GM18526 (cell line): ENCODE measurements around the gene UGGT1.

Experiments
- POLR2A ChIP-seq: IDR thresholded peaks from 3 replicates; pipeline ENCODE4 v1.6.1; 2011; ENCODE audit not compliant: insufficient read length; ENCODE audit errors: extremely low read depth

UGGT1 gene

DNA sequence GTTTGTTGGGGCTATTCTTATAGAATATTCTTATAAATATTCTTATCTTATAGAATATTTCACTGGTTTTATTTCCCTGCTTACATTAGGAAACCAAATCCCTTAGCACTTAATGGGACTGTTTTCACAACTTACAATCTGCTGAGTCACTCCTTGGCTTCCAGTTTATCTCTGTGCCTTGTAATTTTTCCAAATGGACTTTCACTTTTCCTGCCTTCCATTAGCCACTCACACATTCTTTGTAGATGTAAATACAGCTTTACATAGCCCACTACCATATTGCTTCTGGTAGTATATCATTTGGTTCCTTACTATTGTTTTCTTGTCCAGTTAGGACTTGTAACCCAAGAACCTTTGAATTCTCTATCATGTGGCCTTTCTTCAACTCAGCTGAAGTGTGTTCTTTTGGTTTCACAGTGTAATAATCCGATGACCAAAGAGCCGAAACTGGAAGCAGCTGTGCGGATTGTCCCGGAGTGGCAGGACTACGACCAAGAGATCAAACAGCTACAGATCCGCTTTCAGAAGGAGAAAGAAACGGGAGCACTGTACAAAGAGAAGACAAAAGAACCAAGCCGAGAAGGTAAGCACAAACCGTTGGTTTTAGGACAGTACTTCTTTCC is 96.1 kb downstream of the UGGT1 start:
- TF ChIP-seq POLR2A = no peak

DNA sequence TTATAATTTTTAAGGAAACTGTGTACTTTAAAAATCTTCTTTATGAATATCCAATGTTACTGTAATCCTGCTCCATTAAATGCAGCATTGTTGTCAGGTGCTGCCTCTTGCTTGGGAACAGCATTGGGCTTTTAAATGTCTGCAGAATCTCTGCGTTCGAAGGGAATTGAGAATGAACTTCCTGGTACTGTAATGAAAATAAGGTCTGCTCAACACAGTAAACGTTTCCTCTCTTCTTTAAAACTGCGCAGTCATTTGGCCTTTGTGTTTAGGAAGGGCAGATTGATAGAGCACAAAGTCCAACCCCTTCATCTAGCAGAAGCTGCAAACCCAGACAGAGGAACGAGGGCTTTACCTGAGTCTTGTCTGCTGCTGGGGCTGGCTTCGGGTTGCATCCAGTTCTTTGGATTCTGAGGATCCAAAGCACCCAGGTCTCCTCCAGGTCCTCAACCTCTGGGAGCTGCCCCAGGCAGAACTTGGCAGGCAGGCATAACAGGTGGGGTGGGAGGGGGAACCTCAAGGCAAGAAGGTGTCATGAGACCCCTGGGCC is 104.5 kb downstream of the UGGT1 start:
- no peak for TF ChIP-seq POLR2A

GRCh38 chr2:128196026-128196425 is 105.0 kb downstream of the UGGT1 start:
- no peak for TF ChIP-seq POLR2A

- TF ChIP-seq POLR2A = no peak
These were observed 105.5 kb downstream of the UGGT1 start for GRCh38 chr2:128196471-128196931.

DNA sequence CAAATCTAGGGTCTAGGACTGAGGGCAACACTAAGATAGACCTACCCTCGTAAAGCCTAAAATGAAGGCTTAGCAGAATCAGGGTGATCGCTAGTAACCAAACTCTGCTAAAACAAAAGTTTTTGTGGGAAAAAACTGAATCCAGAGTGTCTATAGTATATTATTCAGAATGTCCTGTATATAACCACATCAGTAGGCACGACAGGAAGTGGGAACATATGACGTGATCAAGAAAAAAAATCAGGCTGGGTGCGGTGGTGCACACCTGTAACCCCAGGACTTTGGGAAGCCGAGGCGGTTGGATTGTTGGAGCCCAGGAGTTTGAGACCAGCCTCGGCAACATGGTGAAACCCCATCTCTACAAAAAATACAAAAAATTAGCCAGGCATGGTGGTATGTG is 106.1 kb downstream of the UGGT1 start:
- TF ChIP-seq POLR2A = no peak

- TF ChIP-seq POLR2A = no peak
These were observed 107.7 kb downstream of the UGGT1 start for GRCh38 chr2:128198656-128199055.

GRCh38 chr2:128199141-128199540 is 108.1 kb downstream of the UGGT1 start:
- TF ChIP-seq POLR2A = no peak

DNA sequence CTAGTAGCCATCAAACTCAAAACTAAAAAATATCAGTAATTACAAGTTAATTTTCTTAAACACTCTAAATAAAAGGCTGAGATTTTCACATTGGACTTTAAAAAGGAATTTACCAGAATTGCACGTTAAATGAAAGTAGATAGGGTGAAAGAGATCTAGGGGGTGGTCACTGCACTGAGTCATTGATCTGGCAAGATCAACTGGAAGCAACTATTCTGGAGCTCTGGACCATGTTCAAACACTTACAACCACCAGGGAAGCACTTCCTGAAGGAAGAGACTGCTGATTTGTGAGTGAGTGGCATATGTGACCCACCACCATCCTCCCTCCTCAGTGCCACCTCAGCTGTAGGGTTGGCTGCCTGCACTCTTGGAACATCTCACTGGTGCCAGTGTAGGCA is 111.8 kb downstream of the UGGT1 start:
- TF ChIP-seq POLR2A = no peak

DNA sequence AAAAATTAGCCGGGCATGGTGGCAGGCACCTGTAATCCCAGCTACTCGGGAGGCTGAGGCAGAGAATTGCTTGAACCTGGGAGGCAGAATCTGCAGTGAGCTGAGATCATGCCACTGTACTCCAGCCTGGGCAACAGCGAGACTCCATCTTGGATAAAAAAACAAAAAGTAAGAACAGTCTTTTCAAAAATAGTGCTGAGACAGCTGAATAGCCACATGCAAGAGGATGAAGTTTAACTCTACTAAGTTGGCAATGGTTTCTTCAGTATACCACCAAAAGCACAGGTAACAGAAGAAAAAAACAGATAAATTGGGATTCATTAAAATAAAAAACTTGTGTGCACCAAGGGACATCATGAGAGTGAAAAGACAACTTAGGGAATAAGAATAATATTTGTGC is 115.2 kb downstream of the UGGT1 start:
- no peak for TF ChIP-seq POLR2A

DNA sequence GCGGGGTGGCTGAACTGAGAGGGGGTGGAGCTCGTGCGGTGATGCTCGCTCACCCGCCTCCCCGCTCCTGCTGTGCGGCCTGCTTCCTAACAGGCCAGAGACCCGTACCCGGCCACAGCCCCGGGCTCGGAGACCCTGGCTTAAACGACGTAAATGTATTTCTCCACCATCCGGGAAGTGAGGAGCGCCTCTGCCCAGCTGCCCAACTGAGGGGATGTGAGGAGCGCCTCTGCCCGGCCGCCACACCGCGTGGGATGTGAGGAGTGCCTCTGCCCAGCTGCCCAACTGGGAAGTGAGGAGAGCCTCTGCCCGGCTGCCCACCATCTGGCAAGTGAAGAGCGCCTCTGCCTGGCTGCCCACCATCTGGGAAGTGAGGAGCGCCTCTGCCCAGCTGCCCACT is 117.0 kb downstream of the UGGT1 start:
- no peak for TF ChIP-seq POLR2A

GRCh38 chr2:128214251-128214650 is 123.3 kb downstream of the UGGT1 start:
- TF ChIP-seq POLR2A = no peak

GRCh38 chr2:128214866-128215460 is 124.0 kb downstream of the UGGT1 start:
- TF ChIP-seq POLR2A = no peak

DNA sequence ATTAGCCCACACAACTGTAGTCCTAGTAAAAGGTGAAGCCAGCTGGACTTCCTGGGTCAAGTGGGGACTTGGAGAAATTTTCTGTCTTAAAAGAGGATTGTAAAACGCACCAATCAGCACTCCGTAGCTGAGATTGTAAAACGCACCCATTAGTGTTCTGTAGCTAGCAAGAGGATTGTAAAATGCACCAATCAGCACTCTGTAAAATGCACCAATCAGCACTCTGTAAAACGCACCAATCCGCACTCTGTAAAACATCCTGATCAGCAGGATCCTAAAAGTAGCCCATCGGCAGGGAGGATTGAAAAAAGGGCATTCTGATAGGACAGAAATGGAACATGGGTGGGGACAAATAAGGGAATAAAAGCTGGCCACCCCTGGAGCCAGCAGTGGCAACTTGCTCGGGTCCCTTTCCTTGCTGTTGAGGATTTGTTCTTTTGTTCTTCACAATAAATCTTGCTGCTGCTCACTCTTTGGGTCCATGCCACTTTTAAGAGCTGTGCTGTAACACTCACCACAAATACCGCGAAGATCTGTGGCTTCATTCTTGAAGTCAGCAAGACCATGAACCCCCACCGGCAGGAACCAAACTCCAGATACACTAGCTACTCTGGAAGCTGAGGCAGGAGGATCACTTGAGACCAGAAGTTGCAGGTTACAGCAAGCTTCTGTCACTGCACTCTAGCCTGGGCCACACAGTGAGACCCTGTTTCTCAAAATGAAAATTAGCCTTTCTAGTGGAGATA is 125.1 kb downstream of the UGGT1 start:
- no peak for TF ChIP-seq POLR2A

GRCh38 chr2:128217671-128218070 is 126.7 kb downstream of the UGGT1 start:
- TF ChIP-seq POLR2A = no peak

DNA sequence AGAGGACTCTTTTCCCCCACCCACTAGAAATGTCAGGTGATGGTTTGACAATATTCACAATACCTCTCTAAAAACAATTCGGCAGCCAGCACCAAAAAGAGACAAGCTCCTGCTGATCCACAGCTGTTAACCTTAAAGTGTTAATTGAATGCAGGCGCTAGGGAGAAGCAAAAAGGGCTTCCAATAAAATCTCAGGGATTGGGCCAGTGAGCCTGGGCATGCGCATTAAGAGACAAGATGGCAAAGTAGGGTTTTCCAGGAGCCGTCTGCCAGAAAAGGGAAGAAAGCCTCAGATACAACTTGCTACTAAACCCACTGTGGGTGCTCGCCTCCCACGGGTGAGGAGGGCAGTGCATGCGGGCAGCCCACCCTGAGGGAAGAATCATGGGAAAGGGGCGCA is 128.9 kb downstream of the UGGT1 start:
- no peak for TF ChIP-seq POLR2A

DNA sequence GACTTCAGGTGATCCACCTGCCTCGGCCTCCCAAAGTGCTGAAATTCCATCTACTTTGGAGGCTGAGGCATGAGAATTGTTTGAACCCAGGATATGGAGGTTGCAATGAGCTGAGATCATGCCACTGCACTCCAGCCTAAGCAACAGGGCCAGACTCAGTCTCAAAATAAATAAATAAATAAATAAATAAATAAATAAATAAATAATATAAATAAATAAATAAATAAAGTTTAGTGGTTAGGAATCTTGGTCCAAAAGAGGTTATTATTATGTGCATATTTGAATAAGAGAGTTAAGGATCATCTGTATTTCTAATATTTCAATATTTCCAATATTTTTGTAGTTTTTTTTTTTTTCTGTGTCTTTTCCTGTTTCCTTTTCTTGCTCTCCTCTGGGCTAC is 136.9 kb downstream of the UGGT1 start:
- no peak for TF ChIP-seq POLR2A
